Right atrium auricular region (tissue), 2 donors: ENCODE data around the gene NEK4. TPM values are rescaled to one million over a fixed set of nuclear protein-coding genes. Genes with fewer than 3 reads are reported as not detected.

Experiments
- DNase-seq: peaks from one replicate; pipeline ENCODE4 v3.0.0-alpha.2; 2019; ENCODE audit warnings: low spot score
- H3K27ac ChIP-seq, 2 donors: fragments of 200-600 bp; sonication (generic); 1 replicate in 1 of 2; 2 replicates in 1 of 2; pipeline ENCODE4 v1.5.1; 2016 to 2019
- H3K27me3 ChIP-seq, 2 donors: fragments of 200-600 bp; sonication (generic); one replicate each; pipeline versions ENCODE4 v1.5.1 to v1.6.0; 2017 to 2019
- H3K36me3 ChIP-seq: fragments of 200-600 bp; sonication (generic); one replicate; pipeline ENCODE4 v1.5.1; 2016
- H3K4me1 ChIP-seq, 2 donors: fragments of 200-600 bp; sonication (generic); one replicate each; pipeline versions ENCODE4 v1.5.1 to v1.6.0; 2017 to 2019
- H3K4me3 ChIP-seq, 2 donors: fragments of 200-600 bp; sonication (generic); 1 replicate in 1 of 2; 2 replicates in 1 of 2; pipeline ENCODE4 v1.5.1; 2017 to 2019; ENCODE audit warnings: mild to moderate bottlenecking in 1 of 2, moderate library complexity in 1 of 2
- H3K9me3 ChIP-seq, 2 donors: fragments of 200-600 bp; sonication (generic); one replicate each; pipeline ENCODE4 v1.5.1; 2019
- CTCF ChIP-seq, 2 donors: fragments of 200-600 bp; sonication (generic); IDR thresholded peaks; one replicate each; pipeline ENCODE4 v1.5.1; 2019; ENCODE audit warnings: antibody characterized with exemption in 2 of 2
- total RNA-seq, 2 donors: library from RNA; depleted of rRNA; stranded (reverse); fragments of >200 nt; gene quantifications; one replicate each; pipeline ENCODE4 v1.1.0, GENCODE V29; 2016

Gene NEK4
- total RNA-seq, 2 donors from 2014 or later = 12.8 to 14.6 TPM

GRCh38 chr3:52722491-52722890 is 48.2 kb downstream of the NEK4 start:
- no peak for DNase-seq
- H3K4me3 ChIP-seq = no peak overlapping the region
- TF ChIP-seq CTCF (IDR thresholded peaks at IDR 0.05) = no peak
- H3K27ac ChIP-seq = no peak overlapping the region
- no peaks in the 10 kb centered on the region for H3K9me3 ChIP-seq
- peaks cover 4% of the 10 kb centered on the region for H3K36me3 ChIP-seq
- H3K27me3 ChIP-seq = no peaks in the 10 kb centered on the region
- H3K4me1 ChIP-seq = no peaks in the 10 kb centered on the region

GRCh38 chr3:52721730-52722008 is 49.1 kb downstream of the NEK4 start:
- DNase-seq = no peak
- H3K27ac ChIP-seq = no peak overlapping the region
- no peak for TF ChIP-seq CTCF (IDR thresholded peaks at IDR 0.05)
- H3K4me3 ChIP-seq = no peak overlapping the region
- peaks cover 4% of the 10 kb centered on the region for H3K36me3 ChIP-seq
- H3K4me1 ChIP-seq = no peaks in the 10 kb centered on the region
- H3K9me3 ChIP-seq = no peaks in the 10 kb centered on the region
- no peaks in the 10 kb centered on the region for H3K27me3 ChIP-seq

- Histone ChIP-seq H3K27ac (no peak overlapping the region), H3K9me3 (no peaks in the 10 kb centered on the region), H3K4me3 (no peak overlapping the region), H3K36me3 (peaks cover 4% of the 10 kb centered on the region), H3K27me3 (no peaks in the 10 kb centered on the region), H3K4me1 (no peaks in the 10 kb centered on the region)
- TF ChIP-seq CTCF (IDR thresholded peaks at IDR 0.05) = no peak
- DNase-seq = no peak
Measured at GRCh38 chr3:52721002-52721729, 49.6 kb downstream of the NEK4 start.

- DNase-seq = no peak
- TF ChIP-seq CTCF (IDR thresholded peaks at IDR 0.05) = no peak
Measured at GRCh38 chr3:52719618-52720017, 51.1 kb downstream of the NEK4 start.

GRCh38 chr3:52715714-52716305 is 54.9 kb downstream of the NEK4 start:
- Histone ChIP-seq H3K27me3 (no peaks in the 10 kb centered on the region), H3K9me3 (no peaks in the 10 kb centered on the region), H3K36me3 (peaks cover 4% of the 10 kb centered on the region), H3K4me1 (peaks cover 0 to 10% of the 10 kb centered on the region in 2 donors), H3K27ac (no peak overlapping the region), H3K4me3 (no peak overlapping the region)
- DNase-seq = no peak
- TF ChIP-seq CTCF (IDR thresholded peaks at IDR 0.05) = no peak

More at GRCh38 chr3:52719618-52720017, 51.1 kb downstream of the NEK4 start:
- H3K36me3 ChIP-seq = peaks cover 4% of the 10 kb centered on the region
- no peak overlapping the region for H3K4me3 ChIP-seq
- H3K27me3 ChIP-seq = no peaks in the 10 kb centered on the region
- no peak overlapping the region for H3K27ac ChIP-seq
- H3K4me1 ChIP-seq = peaks cover 0 to 4% of the 10 kb centered on the region in 2 donors
- H3K9me3 ChIP-seq = no peaks in the 10 kb centered on the region
